ENCODE data around the gene PARN. TPM values are rescaled to one million over a fixed set of nuclear protein-coding genes. Genes with fewer than 3 reads are reported as not detected.

Gene PARN
- total RNA-seq, 1 experiment from 2014 or later: 57.8 TPM

DNA sequence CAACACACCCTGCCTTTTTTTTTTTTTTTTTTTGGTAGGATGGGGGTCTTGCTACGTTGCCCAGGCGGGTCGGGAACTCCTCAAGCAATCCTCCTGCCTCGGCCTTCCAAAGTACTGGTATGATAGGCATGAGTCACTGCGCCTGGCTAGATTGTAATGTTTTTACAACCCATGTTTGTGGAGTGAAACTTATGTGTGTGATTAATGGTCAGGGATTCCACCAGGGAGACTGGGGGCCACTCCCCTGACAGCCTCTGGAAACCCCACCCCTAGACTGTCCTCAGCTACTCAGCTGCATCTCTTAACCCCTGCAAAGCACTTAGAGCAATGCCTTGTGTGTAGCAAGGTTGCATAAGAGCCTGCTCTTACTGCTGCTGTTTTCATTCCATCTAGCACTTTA, 220.5 kb downstream of the PARN start:
- DNase-seq (ENCODE audit: low read depth, low spot score): peak; percentile 30
- Histone ChIP-seq H3K4me3 (ENCODE audit: low read depth in 2 of 2, low read length in 2 of 2) (no peak overlapping the region), H3K4me1 (ENCODE audit: control insufficient read depth, insufficient read depth, low read length) (no peaks in the 10 kb centered on the region), H3K36me3 (ENCODE audit: control insufficient read depth, insufficient read depth, low read length) (no peaks in the 10 kb centered on the region), H3K9me3 (ENCODE audit: control insufficient read depth, insufficient read depth, low read depth, low read length) (no peaks in the 10 kb centered on the region), H3K27me3 (ENCODE audit: control insufficient read depth, insufficient read depth, low read length) (no peaks in the 10 kb centered on the region), H3K27ac (ENCODE audit: low read length) (no peak overlapping the region)
- ChIA-PET POLR2A (no interaction called here), CTCF (no interaction called here)
- BruUV-seq (replicated peaks): no TSS peak
- intact Hi-C loops (cut with micrococcal nuclease; ENCODE audit: unreplicated experiment) (no loop called here), in situ Hi-C loops (cut with HindIII; ENCODE audit: low pct_unique_long_range_greater_than_20kb, low sequenced_read_pairs) (no loop called here)
- ATAC-seq: peak; percentile 62
- TF ChIP-seq, protein P1, sequence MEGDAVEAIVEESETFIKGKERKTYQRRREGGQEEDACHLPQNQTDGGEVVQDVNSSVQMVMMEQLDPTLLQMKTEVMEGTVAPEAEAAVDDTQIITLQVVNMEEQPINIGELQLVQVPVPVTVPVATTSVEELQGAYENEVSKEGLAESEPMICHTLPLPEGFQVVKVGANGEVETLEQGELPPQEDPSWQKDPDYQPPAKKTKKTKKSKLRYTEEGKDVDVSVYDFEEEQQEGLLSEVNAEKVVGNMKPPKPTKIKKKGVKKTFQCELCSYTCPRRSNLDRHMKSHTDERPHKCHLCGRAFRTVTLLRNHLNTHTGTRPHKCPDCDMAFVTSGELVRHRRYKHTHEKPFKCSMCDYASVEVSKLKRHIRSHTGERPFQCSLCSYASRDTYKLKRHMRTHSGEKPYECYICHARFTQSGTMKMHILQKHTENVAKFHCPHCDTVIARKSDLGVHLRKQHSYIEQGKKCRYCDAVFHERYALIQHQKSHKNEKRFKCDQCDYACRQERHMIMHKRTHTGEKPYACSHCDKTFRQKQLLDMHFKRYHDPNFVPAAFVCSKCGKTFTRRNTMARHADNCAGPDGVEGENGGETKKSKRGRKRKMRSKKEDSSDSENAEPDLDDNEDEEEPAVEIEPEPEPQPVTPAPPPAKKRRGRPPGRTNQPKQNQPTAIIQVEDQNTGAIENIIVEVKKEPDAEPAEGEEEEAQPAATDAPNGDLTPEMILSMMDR (IDR thresholded peaks at IDR 0.05): no peak
- TF ChIP-seq TCF7L2 (IDR thresholded peaks at IDR 0.05; ENCODE audit: low read depth, low read length): no peak
- TF ChIP-seq, protein P2, sequence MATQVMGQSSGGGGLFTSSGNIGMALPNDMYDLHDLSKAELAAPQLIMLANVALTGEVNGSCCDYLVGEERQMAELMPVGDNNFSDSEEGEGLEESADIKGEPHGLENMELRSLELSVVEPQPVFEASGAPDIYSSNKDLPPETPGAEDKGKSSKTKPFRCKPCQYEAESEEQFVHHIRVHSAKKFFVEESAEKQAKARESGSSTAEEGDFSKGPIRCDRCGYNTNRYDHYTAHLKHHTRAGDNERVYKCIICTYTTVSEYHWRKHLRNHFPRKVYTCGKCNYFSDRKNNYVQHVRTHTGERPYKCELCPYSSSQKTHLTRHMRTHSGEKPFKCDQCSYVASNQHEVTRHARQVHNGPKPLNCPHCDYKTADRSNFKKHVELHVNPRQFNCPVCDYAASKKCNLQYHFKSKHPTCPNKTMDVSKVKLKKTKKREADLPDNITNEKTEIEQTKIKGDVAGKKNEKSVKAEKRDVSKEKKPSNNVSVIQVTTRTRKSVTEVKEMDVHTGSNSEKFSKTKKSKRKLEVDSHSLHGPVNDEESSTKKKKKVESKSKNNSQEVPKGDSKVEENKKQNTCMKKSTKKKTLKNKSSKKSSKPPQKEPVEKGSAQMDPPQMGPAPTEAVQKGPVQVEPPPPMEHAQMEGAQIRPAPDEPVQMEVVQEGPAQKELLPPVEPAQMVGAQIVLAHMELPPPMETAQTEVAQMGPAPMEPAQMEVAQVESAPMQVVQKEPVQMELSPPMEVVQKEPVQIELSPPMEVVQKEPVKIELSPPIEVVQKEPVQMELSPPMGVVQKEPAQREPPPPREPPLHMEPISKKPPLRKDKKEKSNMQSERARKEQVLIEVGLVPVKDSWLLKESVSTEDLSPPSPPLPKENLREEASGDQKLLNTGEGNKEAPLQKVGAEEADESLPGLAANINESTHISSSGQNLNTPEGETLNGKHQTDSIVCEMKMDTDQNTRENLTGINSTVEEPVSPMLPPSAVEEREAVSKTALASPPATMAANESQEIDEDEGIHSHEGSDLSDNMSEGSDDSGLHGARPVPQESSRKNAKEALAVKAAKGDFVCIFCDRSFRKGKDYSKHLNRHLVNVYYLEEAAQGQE (IDR thresholded peaks at IDR 0.05; ENCODE audit: insufficient read depth in 1 of 2, low read depth in 2 of 2, low read length in 1 of 2): no peak
- no peak for TF ChIP-seq POLR2AphosphoS5 (IDR thresholded peaks at IDR 0.05; ENCODE audit: low read depth, low read length)
- TF ChIP-seq SIN3A (IDR thresholded peaks at IDR 0.05; ENCODE audit: borderline replicate concordance, insufficient read depth, low read depth, low read length): no peak

DNA sequence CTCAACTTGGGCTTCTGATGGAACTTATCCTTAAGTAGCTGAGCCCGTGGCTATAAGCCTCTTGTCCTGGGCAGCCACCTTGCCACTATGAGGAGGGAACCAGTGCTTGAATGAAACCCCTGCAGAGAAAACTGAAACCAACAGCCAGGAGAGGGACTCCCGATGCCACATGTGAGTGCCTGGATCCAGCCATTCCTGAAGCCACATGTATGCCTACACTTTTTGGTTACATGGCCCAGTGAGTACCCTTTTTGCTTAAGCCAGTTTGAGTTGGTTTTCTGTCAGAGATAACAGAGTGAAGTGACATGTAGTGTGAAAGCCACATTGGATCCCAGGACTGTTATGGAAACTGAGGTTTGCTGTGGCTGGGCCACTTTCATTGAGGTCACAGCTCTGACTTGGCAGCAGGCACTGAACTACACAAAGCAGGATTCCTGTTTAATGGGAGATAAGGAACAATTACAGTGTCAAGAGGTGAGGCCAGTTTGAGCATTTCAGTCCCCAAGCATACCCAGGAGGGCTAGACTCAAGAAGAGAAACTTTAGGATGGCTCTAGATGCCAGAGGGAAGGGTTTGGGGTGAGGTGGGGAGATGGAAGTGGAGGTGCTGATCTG, 222.2 kb downstream of the PARN start:
- TF ChIP-seq, protein P2 (IDR thresholded peaks at IDR 0.05; ENCODE audit: insufficient read depth in 1 of 2, low read depth in 2 of 2, low read length in 1 of 2): no peak
- TF ChIP-seq, protein P1 (IDR thresholded peaks at IDR 0.05): no peak
- TF ChIP-seq POLR2AphosphoS5 (IDR thresholded peaks at IDR 0.05; ENCODE audit: low read depth, low read length): no peak
- TF ChIP-seq SIN3A (IDR thresholded peaks at IDR 0.05; ENCODE audit: borderline replicate concordance, insufficient read depth, low read depth, low read length): no peak
- no peak for TF ChIP-seq TCF7L2 (IDR thresholded peaks at IDR 0.05; ENCODE audit: low read depth, low read length)
- BruUV-seq (replicated peaks): no TSS peak
- no peak for DNase-seq (ENCODE audit: low read depth, low spot score)
- in situ Hi-C loops (cut with HindIII; ENCODE audit: low pct_unique_long_range_greater_than_20kb, low sequenced_read_pairs) (no loop called here), intact Hi-C loops (cut with micrococcal nuclease; ENCODE audit: unreplicated experiment) (no loop called here)
- no peak for ATAC-seq
- Histone ChIP-seq H3K4me1 (ENCODE audit: control insufficient read depth, insufficient read depth, low read length) (no peaks in the 10 kb centered on the region), H3K36me3 (ENCODE audit: control insufficient read depth, insufficient read depth, low read length) (no peaks in the 10 kb centered on the region), H3K27ac (ENCODE audit: low read length) (no peak overlapping the region), H3K9me3 (ENCODE audit: control insufficient read depth, insufficient read depth, low read depth, low read length) (no peaks in the 10 kb centered on the region), H3K4me3 (ENCODE audit: low read depth in 2 of 2, low read length in 2 of 2) (no peak overlapping the region), H3K27me3 (ENCODE audit: control insufficient read depth, insufficient read depth, low read length) (no peaks in the 10 kb centered on the region)
- POLR2A ChIA-PET: no interaction called here
- CTCF ChIA-PET: no interaction called here
